Rectal smooth muscle tissue (tissue), 1 donor: ENCODE measurements around the gene CRYL1.

Experiments
- H3K27ac ChIP-seq: one replicate; pipeline ENCODE4 v1.7.0; 2013; ENCODE audit warnings: low read depth, low read length, inconsistent platforms
- H3K27me3 ChIP-seq: one replicate; pipeline ENCODE4 v1.7.0; 2013; ENCODE audit warnings: low read length; ENCODE audit not compliant: control insufficient read depth, insufficient read depth
- H3K36me3 ChIP-seq: one replicate; pipeline ENCODE4 v1.7.0; 2013; ENCODE audit warnings: low read length; ENCODE audit not compliant: control insufficient read depth, insufficient read depth
- H3K4me1 ChIP-seq: one replicate; pipeline ENCODE4 v1.7.0; 2013; ENCODE audit warnings: low read length; ENCODE audit not compliant: control insufficient read depth, insufficient read depth
- H3K4me3 ChIP-seq: one replicate; pipeline ENCODE4 v1.7.0; 2013; ENCODE audit warnings: low read length
- H3K9ac ChIP-seq: one replicate; pipeline ENCODE4 v1.7.0; 2013; ENCODE audit warnings: low read length

The CRYL1 gene

GRCh38 chr13:20394506-20394905, 131.2 kb downstream of the CRYL1 start:
- H3K4me1 ChIP-seq, result no peaks in the 10 kb centered on the region
- no peaks in the 10 kb centered on the region for H3K27me3 ChIP-seq
- no peak overlapping the region for H3K9ac ChIP-seq

GRCh38 chr13:20394169-20394501, 131.5 kb downstream of the CRYL1 start:
- Histone ChIP-seq H3K4me3 (no peak overlapping the region), H3K27ac (no peak overlapping the region), H3K27me3 (no peaks in the 10 kb centered on the region), H3K9ac (no peak overlapping the region), H3K36me3 (no peaks in the 10 kb centered on the region), H3K4me1 (no peaks in the 10 kb centered on the region)

More at GRCh38 chr13:20394506-20394905, 131.2 kb downstream of the CRYL1 start:
- Histone ChIP-seq H3K27ac (no peak overlapping the region), H3K36me3 (no peaks in the 10 kb centered on the region), H3K4me3 (no peak overlapping the region)

DNA sequence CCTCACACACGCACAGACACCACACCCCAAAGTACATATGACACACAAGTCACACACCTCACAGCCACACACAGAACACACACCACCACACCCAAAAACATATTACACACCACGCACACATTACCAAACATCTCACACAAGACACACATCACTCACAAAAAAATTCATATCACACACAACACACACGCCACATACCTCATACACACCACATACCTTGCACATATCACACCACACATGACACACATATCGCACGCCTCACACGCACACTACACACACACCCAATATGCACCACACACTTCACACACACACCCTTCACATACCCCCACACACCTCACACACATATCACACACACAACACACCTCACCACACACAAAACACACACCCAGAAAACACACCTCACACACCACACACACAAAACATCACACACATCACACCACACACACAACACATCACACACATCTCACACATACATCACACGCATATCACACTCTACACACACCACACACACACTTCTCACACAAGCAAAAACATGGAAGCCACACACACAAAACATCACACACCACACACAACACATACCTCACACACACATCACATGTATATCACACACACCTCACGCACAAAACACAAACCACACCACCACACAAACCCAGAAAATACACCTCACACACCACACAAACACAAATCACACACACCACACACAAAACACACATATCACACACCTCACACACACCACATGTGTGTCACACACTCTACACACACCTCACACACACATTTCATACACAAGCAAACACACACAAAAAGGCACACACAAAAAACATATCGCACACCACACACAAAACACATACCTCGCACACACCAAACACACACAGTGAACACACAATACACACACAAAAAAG, 132.1 kb downstream of the CRYL1 start:
- Histone ChIP-seq H3K4me3 (no peak overlapping the region), H3K4me1 (no peaks in the 10 kb centered on the region), H3K27me3 (no peaks in the 10 kb centered on the region), H3K27ac (no peak overlapping the region), H3K36me3 (no peaks in the 10 kb centered on the region), H3K9ac (no peak overlapping the region)

DNA sequence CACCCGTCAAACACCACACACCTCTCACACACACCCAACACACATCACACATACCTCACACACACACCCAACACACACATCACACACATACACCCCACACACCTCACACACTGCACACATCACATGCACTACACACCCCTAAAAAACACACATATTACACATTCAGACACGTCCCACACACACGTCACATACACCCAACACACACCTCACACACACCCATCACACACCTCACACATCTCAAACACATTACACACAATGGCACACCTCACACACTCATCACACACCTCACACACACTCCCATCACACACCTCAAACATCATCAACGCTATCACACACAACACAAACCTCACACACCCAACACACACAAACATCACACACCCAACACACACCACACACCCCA, 133.1 kb downstream of the CRYL1 start:
- no peak overlapping the region for H3K4me3 ChIP-seq
- H3K4me1 ChIP-seq, result no peaks in the 10 kb centered on the region
- H3K9ac ChIP-seq, result no peak overlapping the region
- H3K27ac ChIP-seq, result no peak overlapping the region
- no peaks in the 10 kb centered on the region for H3K27me3 ChIP-seq
- H3K36me3 ChIP-seq, result no peaks in the 10 kb centered on the region

DNA sequence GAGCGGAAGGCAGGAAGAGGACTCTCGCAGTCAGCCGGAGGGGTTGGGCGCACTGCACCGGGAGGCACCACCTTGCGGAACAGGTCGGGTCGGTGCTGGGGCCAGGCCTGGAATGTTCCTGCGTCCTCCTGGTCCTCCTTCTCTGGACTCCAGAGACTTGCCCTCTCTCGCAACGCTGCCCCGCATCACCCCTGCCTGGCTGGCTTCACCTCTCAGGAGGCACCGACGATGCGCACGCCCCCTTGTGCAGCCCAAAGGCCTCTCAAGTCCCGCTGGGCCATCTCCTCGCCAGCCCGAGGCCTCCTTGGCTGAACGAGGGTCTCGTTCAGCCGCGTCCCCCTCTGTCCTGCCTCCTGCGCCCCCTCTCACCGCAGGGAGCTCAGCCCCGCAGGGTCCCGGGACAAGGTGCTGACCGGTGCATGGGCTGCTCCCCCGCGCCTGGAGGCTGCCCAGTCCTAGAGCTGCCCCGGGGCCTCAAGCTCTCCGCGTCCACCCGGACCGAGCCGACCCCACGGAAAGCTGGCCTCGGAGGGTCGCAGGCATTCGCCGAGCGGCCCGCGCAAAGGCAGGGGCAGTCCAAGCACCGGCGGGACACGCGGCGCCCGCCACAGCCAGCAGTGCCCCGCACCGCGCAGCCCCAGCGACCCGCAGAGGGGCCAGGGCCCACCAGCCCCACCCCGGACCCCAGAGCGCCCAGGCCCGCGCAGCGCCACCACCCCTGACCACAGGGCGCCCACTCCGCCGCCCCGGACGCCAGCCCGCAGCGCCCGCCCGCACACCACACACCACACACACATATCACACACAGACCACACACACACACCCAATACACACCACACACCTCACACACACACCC, 133.8 kb downstream of the CRYL1 start:
- Histone ChIP-seq H3K27me3 (no peaks in the 10 kb centered on the region), H3K36me3 (no peaks in the 10 kb centered on the region), H3K27ac (no peak overlapping the region), H3K4me3 (no peak overlapping the region), H3K4me1 (no peaks in the 10 kb centered on the region), H3K9ac (no peak overlapping the region)

- Histone ChIP-seq H3K27ac (no peak overlapping the region), H3K36me3 (no peaks in the 10 kb centered on the region), H3K27me3 (no peaks in the 10 kb centered on the region), H3K4me1 (no peaks in the 10 kb centered on the region), H3K9ac (no peak overlapping the region), H3K4me3 (no peak overlapping the region)
Observed at GRCh38 chr13:20390526-20391175, 135.0 kb downstream of the CRYL1 start.

DNA sequence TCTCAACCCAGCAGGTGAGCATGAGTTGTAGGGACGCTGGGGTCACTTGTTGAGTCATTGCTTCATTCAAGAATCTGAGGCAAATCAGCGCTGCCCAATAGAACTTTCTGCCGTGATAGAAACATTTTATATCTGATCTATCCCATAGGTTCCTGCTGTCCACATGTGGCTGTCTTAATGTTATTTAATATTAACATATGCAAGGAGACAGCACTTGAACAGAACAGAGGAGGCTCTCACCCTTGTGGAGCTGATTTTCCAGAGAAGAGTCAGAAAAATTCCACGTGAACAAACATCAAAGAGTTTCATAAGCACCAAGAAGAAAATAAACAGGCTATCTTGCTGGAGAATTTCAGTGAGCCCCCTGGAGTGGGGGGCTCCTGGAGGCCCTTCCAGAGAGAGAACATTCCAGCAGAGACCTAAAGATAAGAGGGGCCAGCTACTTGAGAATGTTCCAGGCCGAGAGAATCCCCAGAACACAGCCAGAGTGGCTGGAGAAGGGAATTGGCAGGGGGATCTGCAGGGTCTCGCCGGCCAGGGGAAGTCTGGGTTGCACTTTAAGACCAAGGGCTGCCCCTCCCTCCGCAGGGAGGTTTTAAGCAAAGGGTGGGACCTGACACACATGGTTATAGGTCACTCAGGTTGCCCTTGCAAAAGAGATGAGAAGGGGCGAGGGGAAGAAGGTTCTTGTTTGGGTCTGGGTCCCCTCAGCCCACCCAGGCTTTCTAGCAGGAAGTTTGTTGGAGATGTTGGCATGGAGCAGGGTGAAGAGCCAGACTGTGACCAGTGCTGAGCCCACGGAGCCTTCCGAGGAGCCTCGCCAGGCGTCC, 135.7 kb downstream of the CRYL1 start:
- Histone ChIP-seq H3K4me3 (no peak overlapping the region), H3K36me3 (no peaks in the 10 kb centered on the region), H3K4me1 (no peaks in the 10 kb centered on the region), H3K27ac (no peak overlapping the region), H3K9ac (no peak overlapping the region), H3K27me3 (no peaks in the 10 kb centered on the region)

DNA sequence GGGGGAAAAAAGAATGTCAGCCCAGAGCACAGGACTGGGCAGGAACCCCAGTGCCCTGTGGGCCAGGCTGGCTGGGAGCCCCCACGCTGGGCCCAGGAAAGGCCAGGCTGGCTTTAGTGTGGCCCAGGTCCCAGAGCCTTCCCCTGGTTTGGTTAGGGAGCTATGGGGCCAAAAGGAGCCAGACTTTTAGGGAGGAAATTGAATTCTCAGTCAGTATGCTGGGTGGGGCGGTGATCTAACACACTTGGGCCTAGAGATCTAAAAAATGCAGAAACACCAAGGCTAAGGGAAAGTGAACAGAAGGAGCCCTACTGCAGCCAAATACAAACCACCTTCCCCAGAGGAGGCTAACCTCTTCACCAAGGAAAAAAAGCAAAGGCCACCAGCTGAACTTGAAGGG, 137.5 kb downstream of the CRYL1 start:
- no peak overlapping the region for H3K27ac ChIP-seq
- no peaks in the 10 kb centered on the region for H3K27me3 ChIP-seq
- no peak overlapping the region for H3K4me3 ChIP-seq
- no peak overlapping the region for H3K9ac ChIP-seq
- H3K4me1 ChIP-seq, result no peaks in the 10 kb centered on the region
- no peaks in the 10 kb centered on the region for H3K36me3 ChIP-seq

DNA sequence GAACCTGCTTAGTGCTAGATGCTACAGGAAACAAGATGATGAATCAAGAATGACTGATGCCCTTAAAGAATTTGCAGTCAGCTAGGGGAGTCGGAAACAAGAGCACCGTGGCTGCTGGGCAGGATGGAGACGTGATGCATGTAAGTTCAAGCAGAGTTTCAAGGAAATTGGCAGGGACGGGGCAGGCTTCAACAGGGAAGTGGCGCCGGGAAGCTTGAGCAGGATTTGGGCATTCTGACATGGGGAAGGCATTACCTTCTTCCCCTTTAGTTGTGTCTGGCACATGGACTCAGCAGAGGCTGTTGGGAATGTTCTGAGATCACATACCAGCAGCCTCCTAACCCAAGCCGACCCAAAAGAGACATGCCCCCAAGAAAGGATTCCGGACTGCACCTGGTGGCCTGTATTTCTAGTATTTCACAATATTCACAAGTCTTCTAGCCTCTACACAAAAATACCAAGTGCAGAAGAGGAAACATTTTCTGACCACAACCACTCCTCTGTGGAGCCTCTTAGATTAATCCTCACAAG, 138.2 kb downstream of the CRYL1 start:
- H3K27ac ChIP-seq, result no peak overlapping the region
- H3K27me3 ChIP-seq, result no peaks in the 10 kb centered on the region
- H3K4me1 ChIP-seq, result no peaks in the 10 kb centered on the region
- no peak overlapping the region for H3K4me3 ChIP-seq
- H3K36me3 ChIP-seq, result no peaks in the 10 kb centered on the region
- H3K9ac ChIP-seq, result no peak overlapping the region

- Histone ChIP-seq H3K36me3 (no peaks in the 10 kb centered on the region), H3K27me3 (no peaks in the 10 kb centered on the region), H3K9ac (no peak overlapping the region), H3K27ac (no peak overlapping the region), H3K4me3 (no peak overlapping the region), H3K4me1 (no peaks in the 10 kb centered on the region)
Observed at GRCh38 chr13:20387006-20387405, 138.7 kb downstream of the CRYL1 start.

GRCh38 chr13:20383058-20383457, 142.6 kb downstream of the CRYL1 start:
- H3K4me1 ChIP-seq, result no peaks in the 10 kb centered on the region
- no peak overlapping the region for H3K9ac ChIP-seq
- no peak overlapping the region for H3K27ac ChIP-seq
- no peaks in the 10 kb centered on the region for H3K27me3 ChIP-seq
- no peaks in the 10 kb centered on the region for H3K36me3 ChIP-seq
- H3K4me3 ChIP-seq, result no peak overlapping the region
